ENCODE data around the gene RUBCN. TPM values are rescaled to one million over a fixed set of nuclear protein-coding genes. Genes with fewer than 3 reads are reported as not detected.
A peak's percentile ranks its signal among the peaks of the same experiment; 100 is the strongest.

Gene RUBCN
- total RNA-seq, 1 donor: 28.1 TPM

DNA sequence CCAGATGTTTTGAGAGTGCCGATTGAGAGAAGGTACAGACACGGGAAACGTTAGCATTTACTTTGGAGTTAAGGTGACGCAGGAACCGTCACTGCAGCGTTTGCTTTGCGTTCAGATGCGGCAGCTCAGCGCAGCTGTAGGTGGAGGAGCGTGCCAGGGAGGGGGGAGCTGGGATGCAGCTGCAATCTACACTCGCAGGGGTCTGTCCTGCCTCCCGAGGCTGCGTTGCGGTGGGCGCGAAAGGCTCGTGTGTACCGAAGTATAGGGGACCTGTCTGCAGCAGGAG is 12.6 kb upstream of the RUBCN start:
- TF ChIP-seq, protein P1, sequence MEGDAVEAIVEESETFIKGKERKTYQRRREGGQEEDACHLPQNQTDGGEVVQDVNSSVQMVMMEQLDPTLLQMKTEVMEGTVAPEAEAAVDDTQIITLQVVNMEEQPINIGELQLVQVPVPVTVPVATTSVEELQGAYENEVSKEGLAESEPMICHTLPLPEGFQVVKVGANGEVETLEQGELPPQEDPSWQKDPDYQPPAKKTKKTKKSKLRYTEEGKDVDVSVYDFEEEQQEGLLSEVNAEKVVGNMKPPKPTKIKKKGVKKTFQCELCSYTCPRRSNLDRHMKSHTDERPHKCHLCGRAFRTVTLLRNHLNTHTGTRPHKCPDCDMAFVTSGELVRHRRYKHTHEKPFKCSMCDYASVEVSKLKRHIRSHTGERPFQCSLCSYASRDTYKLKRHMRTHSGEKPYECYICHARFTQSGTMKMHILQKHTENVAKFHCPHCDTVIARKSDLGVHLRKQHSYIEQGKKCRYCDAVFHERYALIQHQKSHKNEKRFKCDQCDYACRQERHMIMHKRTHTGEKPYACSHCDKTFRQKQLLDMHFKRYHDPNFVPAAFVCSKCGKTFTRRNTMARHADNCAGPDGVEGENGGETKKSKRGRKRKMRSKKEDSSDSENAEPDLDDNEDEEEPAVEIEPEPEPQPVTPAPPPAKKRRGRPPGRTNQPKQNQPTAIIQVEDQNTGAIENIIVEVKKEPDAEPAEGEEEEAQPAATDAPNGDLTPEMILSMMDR (IDR thresholded peaks at IDR 0.05; ENCODE audit: insufficient read depth, low read depth, low read length): no peak
- H3K4me3 ChIP-seq (ENCODE audit: low read depth, low read length): peak overlapping the region; percentile 90
- peak; percentile 73 for DNase-seq (ENCODE audit: low read depth)

GRCh38 chr3:197748597-197749314 is 12.1 kb upstream of the RUBCN start:
- H3K4me3 ChIP-seq (ENCODE audit: low read depth, low read length): peak overlapping the region; percentile 90

DNA sequence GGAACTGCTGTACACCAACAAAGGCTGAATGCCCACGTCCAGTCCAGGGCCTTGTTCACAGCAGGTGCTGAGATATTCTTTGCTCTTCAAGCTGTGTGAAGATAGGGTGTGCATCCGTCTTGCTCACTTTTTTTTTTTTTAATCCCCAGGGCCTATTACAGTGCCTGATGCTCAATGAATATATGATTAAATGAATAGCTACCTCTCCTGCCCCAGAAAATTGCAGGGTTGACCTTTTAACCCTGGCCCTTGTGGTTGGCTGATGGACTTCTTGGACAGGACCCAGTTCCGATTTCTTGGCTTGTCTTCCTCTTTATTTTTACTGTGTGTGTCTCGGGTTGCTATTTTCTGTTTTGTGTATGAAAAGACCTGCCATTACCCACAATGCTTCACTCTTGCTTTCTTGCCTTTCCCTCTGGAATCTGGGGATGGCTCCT is 10.1 kb upstream of the RUBCN start:
- H3K4me3 ChIP-seq (ENCODE audit: low read depth, low read length): no peak overlapping the region
- TF ChIP-seq, protein P1 (IDR thresholded peaks at IDR 0.05; ENCODE audit: insufficient read depth, low read depth, low read length): no peak
- no peak for DNase-seq (ENCODE audit: low read depth)

More at GRCh38 chr3:197748597-197749314, 12.1 kb upstream of the RUBCN start:
- peak; percentile 57 for DNase-seq (ENCODE audit: low read depth)
- TF ChIP-seq, protein P1 (IDR thresholded peaks at IDR 0.05; ENCODE audit: insufficient read depth, low read depth, low read length): no peak

DNA sequence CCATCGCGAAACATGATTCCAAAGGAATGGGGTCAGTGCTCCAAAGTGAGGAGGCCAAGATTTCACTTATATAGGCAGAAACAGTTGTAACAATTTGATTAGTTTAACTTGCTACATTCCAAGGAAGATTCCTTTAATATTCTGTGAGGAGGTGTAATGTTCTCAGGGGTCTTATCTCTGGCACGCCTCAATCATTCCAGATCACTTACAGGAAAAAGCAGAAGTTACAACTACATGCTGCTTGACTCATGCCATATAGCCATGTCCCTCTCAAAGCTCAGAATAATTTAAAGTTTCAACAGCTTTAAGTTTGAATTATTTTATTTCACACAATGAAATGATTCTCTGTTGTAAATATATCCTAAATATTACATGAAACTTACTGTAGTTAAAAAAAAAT is 9.5 kb upstream of the RUBCN start:
- TF ChIP-seq, protein P1 (IDR thresholded peaks at IDR 0.05; ENCODE audit: insufficient read depth, low read depth, low read length): no peak
- DNase-seq (ENCODE audit: low read depth): no peak
- H3K4me3 ChIP-seq (ENCODE audit: low read depth, low read length): no peak overlapping the region

DNA sequence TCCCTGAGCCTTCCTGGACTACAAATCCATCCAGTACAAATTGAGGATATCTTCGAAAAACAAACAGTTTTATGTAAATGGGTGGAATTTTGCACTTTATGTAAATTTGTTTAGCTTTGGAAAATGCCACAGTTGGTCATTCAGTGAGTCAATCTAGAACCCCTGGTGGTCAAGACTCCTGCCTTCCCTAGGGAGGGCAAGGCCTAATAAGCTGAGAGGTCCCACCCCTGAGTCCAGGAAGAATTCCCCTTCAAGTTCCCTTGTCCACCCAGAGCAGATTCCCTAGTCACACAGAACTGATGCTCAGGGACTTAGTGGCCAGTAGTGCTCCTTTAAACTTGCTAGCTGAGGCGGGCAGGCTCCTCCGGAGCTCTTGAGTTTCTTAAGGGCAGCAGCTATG is 6.1 kb upstream of the RUBCN start:
- no peak overlapping the region for H3K4me3 ChIP-seq (ENCODE audit: low read depth, low read length)
- TF ChIP-seq, protein P1 (IDR thresholded peaks at IDR 0.05; ENCODE audit: insufficient read depth, low read depth, low read length): no peak
- no peak for DNase-seq (ENCODE audit: low read depth)

DNA sequence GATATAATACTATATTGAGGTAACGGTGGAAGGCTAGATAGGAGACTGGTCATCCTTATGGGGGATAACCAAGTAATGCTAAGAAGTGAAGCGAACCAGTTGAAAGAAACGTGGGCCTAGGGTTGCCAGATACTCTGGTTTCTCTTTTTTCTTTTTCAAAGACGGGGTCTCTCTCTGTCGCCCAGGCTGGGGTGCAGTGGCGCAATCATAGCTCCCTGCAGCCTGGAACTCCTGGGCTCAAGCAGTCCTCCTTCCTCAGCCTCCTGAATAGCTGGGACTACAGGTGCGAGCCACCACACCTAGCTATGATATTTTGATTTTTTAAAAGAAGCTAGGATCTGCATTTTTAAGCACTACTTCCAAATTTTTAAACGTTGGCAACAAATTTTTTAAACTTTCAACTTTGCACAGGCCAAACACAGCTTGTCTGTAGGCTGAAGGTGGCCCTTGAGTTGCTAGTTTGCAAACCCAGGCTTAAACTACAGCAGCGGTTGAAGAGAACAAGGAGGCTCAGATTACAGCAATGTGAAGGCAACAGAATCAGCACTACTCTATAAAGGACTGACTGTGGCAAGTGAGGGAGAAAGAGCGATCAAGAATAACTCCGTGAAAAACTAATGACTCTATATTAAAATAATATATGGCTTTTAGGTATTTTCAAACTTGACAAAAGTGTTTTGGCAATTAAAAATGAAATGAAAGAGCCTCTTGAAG is 1.2 kb upstream of the RUBCN start:
- TF ChIP-seq, protein P1 (IDR thresholded peaks at IDR 0.05; ENCODE audit: insufficient read depth, low read depth, low read length): no peak
- DNase-seq (ENCODE audit: low read depth): no peak
- H3K4me3 ChIP-seq (ENCODE audit: low read depth, low read length): peak overlapping the region; percentile 83
